Heart left ventricle (tissue), 16 donors: ENCODE data around the gene GGN. TPM values are rescaled to one million over a fixed set of nuclear protein-coding genes. Genes with fewer than 3 reads are reported as not detected.

Experiments used
- ATAC-seq, 4 donors: fragments of 200-7000 bp; cut with Tn5 transposase; one replicate each; pipeline ENCODE4 v1.9.1; 2020 to 2022; ENCODE audit warnings: moderate library complexity in 4 of 4, mild to moderate bottlenecking in 3 of 4, moderate number of reproducible peaks in 1 of 4
- DNase-seq, 5 donors: peaks; one replicate each; pipeline ENCODE4 v3.0.0-alpha.2; 2020
- H3K27ac ChIP-seq, 12 donors: fragments of 200-600 bp; sonication (generic) in 4 of 12; one replicate each; pipeline versions ENCODE4 v1.5.0 to v1.8.0; 2016 to 2022; ENCODE audit warnings: mild to moderate bottlenecking in 2 of 12
- H3K27me3 ChIP-seq, 9 donors: fragments of 200-600 bp; sonication (generic) in 2 of 9; one replicate each; pipeline versions ENCODE4 v1.5.1 to v1.8.0; 2016 to 2022; ENCODE audit warnings: mild to moderate bottlenecking in 3 of 9
- H3K36me3 ChIP-seq, 9 donors: fragments of 200-600 bp; sonication (generic) in 2 of 9; one replicate each; pipeline versions ENCODE4 v1.5.0 to v1.8.0; 2018 to 2022; ENCODE audit warnings: mild to moderate bottlenecking in 2 of 9
- H3K4me1 ChIP-seq, 12 donors: fragments of 200-600 bp; sonication (generic) in 4 of 12; one replicate each; pipeline versions ENCODE4 v1.5.0 to v1.8.0; 2016 to 2022; ENCODE audit warnings: mild to moderate bottlenecking in 3 of 12
- H3K4me3 ChIP-seq, 12 donors: fragments of 200-600 bp; sonication (generic) in 4 of 12; one replicate each; pipeline versions ENCODE4 v1.5.0 to v1.8.0; 2017 to 2022; ENCODE audit warnings: mild to moderate bottlenecking in 9 of 12, moderate library complexity in 4 of 12
- H3K9me3 ChIP-seq, 12 donors: fragments of 200-600 bp; sonication (generic) in 4 of 12; one replicate each; pipeline versions ENCODE4 v1.5.0 to v1.8.0; 2016 to 2022; ENCODE audit warnings: mild to moderate bottlenecking in 1 of 12
- POLR2A ChIP-seq, 2 donors: fragments of 450-650 bp; IDR thresholded peaks; one replicate each; pipeline ENCODE4 v1.6.1; 2017; ENCODE audit warnings: antibody characterized with exemption in 2 of 2, mild to moderate bottlenecking in 2 of 2, moderate library complexity in 2 of 2
- WGBS, 4 donors: extraction: QIAGEN DNeasy Blood & Tissue Kit in 2 of 4; methylation state at CpG; one replicate each; pipeline versions ENCODE4 v1.1.5 to v1.1.7; 2013 to 2018; 5-methylcytosine and 5-hydroxymethylcytosine counted together
- intact Hi-C, 10 donors: fragments of 100-400 bp; cut with DNase I; formaldehyde crosslinking; loops; one replicate each; pipeline versions ENCODE4 v1.11.1 to v1.14.2; 2022
- long read RNA-seq, 3 donors: library from polyadenylated mRNA; unstranded; transcript quantifications; one replicate each; pipeline ENCODE4 v2.0.0, GENCODE V29; 2020 to 2021
- polyA plus RNA-seq, 2 donors: library from polyadenylated mRNA; stranded (reverse); fragments of 200-250 nt; gene quantifications; one replicate each; pipeline ENCODE4 v1.2.3, GENCODE V29; 2013
- total RNA-seq, 9 donors: library from RNA; depleted of rRNA in 2 of 9; stranded (reverse); fragments of >200 nt in 2 of 9; fragmentation: NEBNext Ultra II Directional in 3 of 9; extraction: Animal tissue kit (Norgen Biotek cat#: 25700) in 3 of 9; gene quantifications; one replicate each; pipeline versions ENCODE4 v1.1.0 to v1.2.4, GENCODE V29; 2016 to 2023
- TF ChIP-seq, protein P1 (sequence below), 12 donors: fragments of 200-600 bp; sonication (generic) in 4 of 12; IDR thresholded peaks; one replicate each; pipeline versions ENCODE4 v1.5.0 to v1.8.0; 2018 to 2022; ENCODE audit warnings: antibody characterized with exemption in 12 of 12, mild to moderate bottlenecking in 5 of 12
- donor health status: ischemic (EF 13 %, LVEDD 7.1; RV severe dilation, severe dysfunction).
- donor health status: healthy with polysubstance abuse.
- donor health status: DM: no; HTN: yes; CAD: no.
- donor health status: DM: no; HTN: no; CAD: no.
- donor health status: ischemic (EF 25% LVEDD 6.9; RV normal size, moderate dysfunction).
- donor health status: ischemic (EF 25% LVEDD 5.7; RV mildly dilated, moderate dysfunction).
- donor health status: healthy.
- donor health status: DM: yes; HTN: yes; CAD: no.
- donor health status: ischemic (EF 35%, LVEDD 5.7; RV mildly dilated, moderate dysfunction).
- donor health status: nonischemic (EF 11% LVEDD 7.7; RV severe dilation, severe dysfunction).
- donor health status: DM: yes; HTN: yes; CAD: no.
- donor health status: PGD.
- donor health status: ischemic (EF 29% LVEDD 5.4; RV normal size, mild dysfunction).
- donor health status: nonischemic (EF 23%, LVEDD 6.1; RV moderate dilation, normal function).

The GGN gene, protein sequence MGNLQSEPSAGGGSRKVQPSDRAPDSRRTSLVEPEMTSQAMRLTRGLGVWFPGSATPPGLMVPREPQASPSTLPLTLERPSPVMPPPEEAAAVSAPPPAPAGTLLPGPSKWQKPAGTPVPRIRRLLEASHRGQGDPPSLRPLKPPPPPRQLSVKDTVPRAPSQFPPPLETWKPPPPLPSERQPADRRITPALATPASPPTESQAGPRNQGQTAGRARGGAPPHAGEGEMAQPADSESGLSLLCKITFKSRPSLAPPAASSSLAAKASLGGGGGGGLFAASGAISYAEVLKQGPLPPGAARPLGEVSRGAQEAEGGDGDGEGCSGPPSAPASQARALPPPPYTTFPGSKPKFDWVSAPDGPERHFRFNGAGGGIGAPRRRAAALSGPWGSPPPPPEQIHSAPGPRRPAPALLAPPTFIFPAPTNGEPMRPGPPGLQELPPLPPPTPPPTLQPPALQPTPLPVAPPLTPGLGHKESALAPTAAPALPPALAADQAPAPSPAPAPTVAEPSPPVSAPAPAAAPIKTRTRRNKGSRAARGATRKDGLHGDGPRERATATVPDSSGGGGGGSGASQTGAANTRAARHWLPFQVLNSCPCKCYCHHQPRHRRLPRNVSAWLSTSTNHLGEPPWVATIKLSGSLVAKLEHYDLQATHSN
- total RNA-seq (under 1 TPM in 5 of 9 donors, not detected in 4; 0.18 to 0.67 (median 0.31) TPM), polyA plus RNA-seq (under 1 TPM; 0.15 to 0.42 TPM)
- long read RNA-seq, donor 1, result 0 reads
- long read RNA-seq, donor 2, result 0 reads
- long read RNA-seq, donor 3, result 0 reads

DNA sequence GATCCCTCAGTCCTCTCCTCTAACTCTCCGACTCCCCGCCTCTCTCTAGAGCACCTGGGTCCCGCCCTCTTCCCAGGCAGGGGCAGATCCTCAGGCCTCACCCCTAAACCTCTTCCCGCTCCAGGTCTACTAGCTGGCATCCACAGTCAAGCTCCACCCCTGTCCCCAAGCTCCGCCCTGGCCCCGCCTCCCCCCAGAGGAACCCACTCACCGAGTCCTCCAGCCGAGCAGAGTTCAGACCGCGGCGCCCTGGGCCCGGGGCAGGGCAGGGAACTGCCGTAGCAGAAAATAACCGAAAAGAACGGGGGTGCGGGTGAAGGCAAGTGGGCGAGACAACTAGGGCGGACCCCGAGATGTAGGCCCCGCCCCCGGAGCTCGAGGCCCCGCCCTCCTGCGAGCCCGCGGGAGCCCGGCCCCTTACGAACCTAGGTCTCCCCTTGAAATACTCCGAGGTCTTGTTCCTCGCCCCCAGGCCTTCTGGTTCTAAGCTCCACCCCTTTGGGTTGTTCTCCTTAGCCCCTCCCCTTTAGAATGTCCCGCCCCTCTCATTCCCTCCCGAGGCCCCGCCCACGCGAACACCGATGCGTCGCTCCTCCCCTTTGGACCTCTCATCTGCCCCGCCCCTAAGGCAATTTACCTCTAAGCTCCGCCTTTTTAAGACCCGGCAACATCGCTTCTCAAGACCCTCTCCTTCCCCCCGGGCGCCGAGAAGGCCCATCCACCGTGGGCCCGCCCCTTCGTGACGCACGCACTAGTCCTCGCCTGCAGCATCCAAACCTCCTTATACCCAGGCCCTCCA, at the start of gene GGN:
GGN (minus strand) TSS at position 485 of the 799 bp plus-strand sequence. CDS start 773 bp downstream, outside the sequence.
- intact Hi-C loops, result no loop called here
- peaks cover 0 to 34% (median 25%) of the 10 kb centered on the region in 9 donors for H3K36me3 ChIP-seq
- peak within 1 kb of the TSS in 6 of 12 donors; percentile 30 to 80 (median 47) for H3K27ac ChIP-seq
- DNase-seq (peak; percentile 73 to 86 (median 75)), ATAC-seq (peak; percentile 56 to 76 (median 68))
- H3K4me1 ChIP-seq, result peaks cover 0 to 42% (median 25%) of the 10 kb centered on the region in 12 donors
- H3K4me3 ChIP-seq, result peak within 1 kb of the TSS; percentile 16 to 69 (median 53)
- 1 to 3% (median 2%) methylated on average over 36 to 51 of the region's 51 CpGs for WGBS, 4 donors
- peaks cover 0 to 36% (median 0%) of the 10 kb centered on the region in 9 donors for H3K27me3 ChIP-seq
- H3K9me3 ChIP-seq, result no peaks in the 10 kb centered on the region
- no peak for TF ChIP-seq POLR2A (IDR thresholded peaks at IDR 0.05)
- TF ChIP-seq, protein P1, sequence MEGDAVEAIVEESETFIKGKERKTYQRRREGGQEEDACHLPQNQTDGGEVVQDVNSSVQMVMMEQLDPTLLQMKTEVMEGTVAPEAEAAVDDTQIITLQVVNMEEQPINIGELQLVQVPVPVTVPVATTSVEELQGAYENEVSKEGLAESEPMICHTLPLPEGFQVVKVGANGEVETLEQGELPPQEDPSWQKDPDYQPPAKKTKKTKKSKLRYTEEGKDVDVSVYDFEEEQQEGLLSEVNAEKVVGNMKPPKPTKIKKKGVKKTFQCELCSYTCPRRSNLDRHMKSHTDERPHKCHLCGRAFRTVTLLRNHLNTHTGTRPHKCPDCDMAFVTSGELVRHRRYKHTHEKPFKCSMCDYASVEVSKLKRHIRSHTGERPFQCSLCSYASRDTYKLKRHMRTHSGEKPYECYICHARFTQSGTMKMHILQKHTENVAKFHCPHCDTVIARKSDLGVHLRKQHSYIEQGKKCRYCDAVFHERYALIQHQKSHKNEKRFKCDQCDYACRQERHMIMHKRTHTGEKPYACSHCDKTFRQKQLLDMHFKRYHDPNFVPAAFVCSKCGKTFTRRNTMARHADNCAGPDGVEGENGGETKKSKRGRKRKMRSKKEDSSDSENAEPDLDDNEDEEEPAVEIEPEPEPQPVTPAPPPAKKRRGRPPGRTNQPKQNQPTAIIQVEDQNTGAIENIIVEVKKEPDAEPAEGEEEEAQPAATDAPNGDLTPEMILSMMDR (IDR thresholded peaks at IDR 0.05), result no peak

DNA sequence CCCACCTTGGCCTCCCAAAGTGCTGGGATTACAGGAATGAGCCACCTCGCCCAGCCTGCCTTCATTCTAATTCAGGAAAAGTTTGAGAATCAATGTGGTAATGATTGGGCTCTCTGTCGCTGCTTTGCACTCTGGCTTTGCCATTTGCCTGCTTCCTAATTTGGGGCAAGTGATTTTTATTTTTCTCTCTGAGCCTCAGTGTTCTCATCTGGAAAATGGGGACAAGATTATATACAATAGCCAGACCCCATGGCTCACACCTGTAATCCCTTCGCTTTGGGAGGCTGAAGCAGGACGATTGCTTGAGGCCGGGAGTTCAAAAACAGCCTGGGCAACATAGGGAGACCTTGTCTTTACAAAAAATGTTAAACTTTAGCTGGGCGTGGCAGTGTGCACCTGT, 49.5 kb upstream of the GGN start:
- no peak for DNase-seq
- 93 to 94% (median 94%) methylated on average over 6 of the region's 6 CpGs for WGBS, 4 donors
- Histone ChIP-seq H3K36me3 (no peaks in the 10 kb centered on the region), H3K27me3 (peaks cover 8 to 52% (median 25%) of the 10 kb centered on the region in 9 donors), H3K9me3 (no peaks in the 10 kb centered on the region), H3K4me3 (no peak overlapping the region), H3K27ac (no peak overlapping the region), H3K4me1 (peaks cover 0 to 17% (median 0%) of the 10 kb centered on the region in 12 donors)
- ATAC-seq, result no peak
- intact Hi-C loops, result loop anchor here in 1 of 10 donors (10.0 kb wide), 1 partner anchor 148 kb away; no protein-coding TSS in a partner anchor
- no peak for TF ChIP-seq POLR2A (IDR thresholded peaks at IDR 0.05)
- TF ChIP-seq, protein P1 (IDR thresholded peaks at IDR 0.05), result no peak

DNA sequence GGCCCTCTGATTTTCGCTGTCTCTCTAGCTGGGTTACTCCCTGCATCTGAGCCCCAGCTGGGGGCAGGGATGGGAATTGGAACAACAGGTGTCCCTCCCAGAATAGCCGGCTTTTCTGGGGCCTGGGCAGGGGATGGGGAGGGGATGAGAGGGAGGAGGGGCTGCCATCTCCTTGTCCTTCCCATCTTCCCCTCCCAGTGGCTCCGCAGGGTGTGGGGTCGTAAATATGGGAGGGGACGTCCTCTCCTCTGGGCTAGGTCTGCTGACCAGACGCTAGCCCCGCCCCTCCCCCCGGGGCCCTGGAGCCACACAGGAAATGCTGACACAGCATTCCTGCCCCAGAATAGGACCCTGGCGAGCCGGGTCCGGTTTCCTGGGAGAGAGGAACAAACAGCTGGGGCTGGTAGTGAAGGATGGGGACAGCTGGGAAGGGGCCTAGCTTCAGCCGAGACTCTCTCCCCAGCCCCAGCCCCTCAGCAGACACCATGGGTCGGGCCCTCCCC, 46.8 kb upstream of the GGN start:
- Histone ChIP-seq H3K9me3 (no peaks in the 10 kb centered on the region), H3K27me3 (peaks cover 8 to 52% (median 25%) of the 10 kb centered on the region in 9 donors), H3K36me3 (no peaks in the 10 kb centered on the region), H3K4me1 (peaks cover 0 to 17% (median 0%) of the 10 kb centered on the region in 12 donors), H3K4me3 (peak overlapping the region in 4 of 12 donors; percentile 5 to 14 (median 12)), H3K27ac (no peak overlapping the region)
- DNase-seq, result peak in 4 of 5 donors; percentile 35 to 75 (median 46)
- peak in 2 of 4 donors; percentile 56 to 62 for ATAC-seq
- 7 to 10% (median 9%) methylated on average over 7 to 13 of the region's 13 CpGs for WGBS, 4 donors
- intact Hi-C loops, result loop anchor here in 1 of 10 donors (10.0 kb wide), 1 partner anchor 150 kb away; no protein-coding TSS in a partner anchor
- TF ChIP-seq POLR2A (IDR thresholded peaks at IDR 0.05), result no peak
- TF ChIP-seq, protein P1 (IDR thresholded peaks at IDR 0.05), result no peak
